Heart left ventricle (tissue), 13 donors: ENCODE measurements around the gene PLCB1.

ENCODE experiments used
- POLR2A ChIP-seq, 2 donors: fragments of 450-650 bp; IDR thresholded peaks; one replicate each; pipeline ENCODE4 v1.6.1; 2017; ENCODE audit warnings: antibody characterized with exemption in 2 of 2, mild to moderate bottlenecking in 2 of 2, moderate library complexity in 2 of 2
- TF ChIP-seq, protein P1 (sequence below), 12 donors: fragments of 200-600 bp; sonication (generic) in 4 of 12; IDR thresholded peaks; one replicate each; pipeline versions ENCODE4 v1.5.0 to v1.8.0; 2018 to 2022; ENCODE audit warnings: antibody characterized with exemption in 12 of 12, mild to moderate bottlenecking in 5 of 12
- donor health status: ischemic (EF 13 %, LVEDD 7.1; RV severe dilation, severe dysfunction).
- donor health status: DM: no; HTN: yes; CAD: no.
- donor health status: DM: no; HTN: no; CAD: no.
- donor health status: ischemic (EF 25% LVEDD 6.9; RV normal size, moderate dysfunction).
- donor health status: ischemic (EF 25% LVEDD 5.7; RV mildly dilated, moderate dysfunction).
- donor health status: ischemic (EF 35%, LVEDD 5.7; RV mildly dilated, moderate dysfunction).
- donor health status: nonischemic (EF 11% LVEDD 7.7; RV severe dilation, severe dysfunction).
- donor health status: DM: yes; HTN: yes; CAD: no.
- donor health status: PGD.
- donor health status: ischemic (EF 29% LVEDD 5.4; RV normal size, mild dysfunction).
- donor health status: nonischemic (EF 23%, LVEDD 6.1; RV moderate dilation, normal function).

DNA sequence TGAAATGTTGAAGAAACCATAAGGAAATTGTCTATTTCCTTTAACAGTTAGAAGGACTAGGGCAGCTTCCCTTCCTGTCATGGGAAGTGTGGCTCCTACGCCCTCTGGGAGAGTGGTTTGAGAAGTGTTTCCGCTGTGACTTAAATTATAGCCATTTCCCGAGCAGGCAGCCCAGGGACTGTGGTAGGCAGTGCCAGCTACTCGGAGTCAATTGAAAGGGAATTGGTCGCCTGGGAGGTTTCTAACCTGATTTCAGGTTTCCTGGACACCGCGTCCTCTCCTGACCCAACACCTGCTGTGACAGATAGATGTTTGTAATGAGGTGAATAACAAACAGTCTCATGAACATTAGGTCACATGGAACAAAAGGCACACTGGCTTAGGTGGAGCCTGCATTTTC lies 680.8 kb downstream of the PLCB1 start:
- TF ChIP-seq POLR2A (IDR thresholded peaks at IDR 0.05) = no peak
- TF ChIP-seq, protein P1, sequence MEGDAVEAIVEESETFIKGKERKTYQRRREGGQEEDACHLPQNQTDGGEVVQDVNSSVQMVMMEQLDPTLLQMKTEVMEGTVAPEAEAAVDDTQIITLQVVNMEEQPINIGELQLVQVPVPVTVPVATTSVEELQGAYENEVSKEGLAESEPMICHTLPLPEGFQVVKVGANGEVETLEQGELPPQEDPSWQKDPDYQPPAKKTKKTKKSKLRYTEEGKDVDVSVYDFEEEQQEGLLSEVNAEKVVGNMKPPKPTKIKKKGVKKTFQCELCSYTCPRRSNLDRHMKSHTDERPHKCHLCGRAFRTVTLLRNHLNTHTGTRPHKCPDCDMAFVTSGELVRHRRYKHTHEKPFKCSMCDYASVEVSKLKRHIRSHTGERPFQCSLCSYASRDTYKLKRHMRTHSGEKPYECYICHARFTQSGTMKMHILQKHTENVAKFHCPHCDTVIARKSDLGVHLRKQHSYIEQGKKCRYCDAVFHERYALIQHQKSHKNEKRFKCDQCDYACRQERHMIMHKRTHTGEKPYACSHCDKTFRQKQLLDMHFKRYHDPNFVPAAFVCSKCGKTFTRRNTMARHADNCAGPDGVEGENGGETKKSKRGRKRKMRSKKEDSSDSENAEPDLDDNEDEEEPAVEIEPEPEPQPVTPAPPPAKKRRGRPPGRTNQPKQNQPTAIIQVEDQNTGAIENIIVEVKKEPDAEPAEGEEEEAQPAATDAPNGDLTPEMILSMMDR (IDR thresholded peaks at IDR 0.05) = no peak
